HEK293 (cell line): ENCODE results near the gene KRTAP5-1.

Source experiments
- CTCF ChIP-seq: fragments of 450-650 bp; formaldehyde crosslinking; IDR thresholded peaks from 2 replicates; pipeline ENCODE4 v1.5.1; 2016; ENCODE audit warnings: missing biosample characterization, missing genetic modification characterization
- HIC1 ChIP-seq: fragments of 450-650 bp; formaldehyde crosslinking; IDR thresholded peaks from 2 replicates; pipeline ENCODE4 v1.5.1; 2016; ENCODE audit warnings: missing biosample characterization, missing genetic modification characterization
- KLF16 ChIP-seq: fragments of 450-650 bp; formaldehyde crosslinking; IDR thresholded peaks from 2 replicates; pipeline ENCODE4 v1.5.1; 2017; ENCODE audit warnings: missing biosample characterization, missing genetic modification characterization
- KLF8 ChIP-seq: fragments of 450-650 bp; formaldehyde crosslinking; IDR thresholded peaks from 2 replicates; pipeline ENCODE4 v1.5.1; 2016; ENCODE audit warnings: missing biosample characterization, missing genetic modification characterization
- PRDM10 ChIP-seq: fragments of 450-650 bp; formaldehyde crosslinking; IDR thresholded peaks from 2 replicates; pipeline ENCODE4 v1.5.1; 2016; ENCODE audit warnings: missing biosample characterization, missing genetic modification characterization
- SP3 ChIP-seq: fragments of 450-650 bp; formaldehyde crosslinking; IDR thresholded peaks from 2 replicates; pipeline ENCODE4 v1.5.1; 2016; ENCODE audit warnings: missing biosample characterization, missing genetic modification characterization
- SP7 ChIP-seq: fragments of 450-650 bp; formaldehyde crosslinking; IDR thresholded peaks from 2 replicates; pipeline ENCODE4 v1.5.1; 2016; ENCODE audit warnings: missing biosample characterization, missing genetic modification characterization
- TRIM28 ChIP-seq: IDR thresholded peaks from 2 replicates; pipeline ENCODE4 v1.6.1; 2011; ENCODE audit warnings: low read length, control low read depth, borderline replicate concordance
- TSHZ1 ChIP-seq: fragments of 450-650 bp; formaldehyde crosslinking; IDR thresholded peaks from 2 replicates; pipeline ENCODE4 v1.5.1; 2016; ENCODE audit warnings: missing biosample characterization, missing genetic modification characterization, borderline replicate concordance
- ZBTB8A ChIP-seq: fragments of 450-650 bp; formaldehyde crosslinking; IDR thresholded peaks from 2 replicates; pipeline ENCODE4 v1.5.1; 2016; ENCODE audit warnings: missing biosample characterization, missing genetic modification characterization
- ZFP69B ChIP-seq: fragments of 450-650 bp; formaldehyde crosslinking; IDR thresholded peaks from 2 replicates; pipeline ENCODE4 v1.5.1; 2016; ENCODE audit warnings: missing biosample characterization, missing genetic modification characterization
- ZNF132 ChIP-seq: fragments of 450-650 bp; formaldehyde crosslinking; IDR thresholded peaks from 2 replicates; pipeline ENCODE4 v1.5.1; 2017; ENCODE audit warnings: missing biosample characterization, missing genetic modification characterization, borderline replicate concordance
- ZNF133 ChIP-seq: fragments of 450-650 bp; formaldehyde crosslinking; IDR thresholded peaks from 2 replicates; pipeline ENCODE4 v1.5.1; 2016; ENCODE audit warnings: missing biosample characterization, missing genetic modification characterization
- ZNF155 ChIP-seq: fragments of 450-650 bp; formaldehyde crosslinking; IDR thresholded peaks from 2 replicates; pipeline ENCODE4 v1.5.1; 2016; ENCODE audit warnings: missing biosample characterization, missing genetic modification characterization
- ZNF184 ChIP-seq: fragments of 450-650 bp; IDR thresholded peaks from 2 replicates; pipeline ENCODE4 v1.5.1; 2018; ENCODE audit warnings: missing biosample characterization, mild to moderate bottlenecking, missing genetic modification characterization
- ZNF202 ChIP-seq: fragments of 450-650 bp; formaldehyde crosslinking; IDR thresholded peaks from 2 replicates; pipeline ENCODE4 v1.5.1; 2016; ENCODE audit warnings: missing biosample characterization, missing genetic modification characterization, borderline replicate concordance
- ZNF214 ChIP-seq: fragments of 450-650 bp; formaldehyde crosslinking; IDR thresholded peaks from 2 replicates; pipeline ENCODE4 v1.5.1; 2017; ENCODE audit warnings: missing biosample characterization, mild to moderate bottlenecking, missing genetic modification characterization, borderline replicate concordance
- ZNF292 ChIP-seq: fragments of 450-650 bp; formaldehyde crosslinking; IDR thresholded peaks from 2 replicates; pipeline ENCODE4 v1.5.1; 2016; ENCODE audit warnings: low read depth, missing biosample characterization, missing genetic modification characterization, borderline replicate concordance
- ZNF514 ChIP-seq: fragments of 450-650 bp; formaldehyde crosslinking; IDR thresholded peaks from 2 replicates; pipeline ENCODE4 v1.5.1; 2016; ENCODE audit warnings: missing biosample characterization, missing genetic modification characterization
- ZNF521 ChIP-seq: fragments of 450-650 bp; formaldehyde crosslinking; IDR thresholded peaks from 2 replicates; pipeline ENCODE4 v1.5.1; 2017; ENCODE audit warnings: missing biosample characterization, mild to moderate bottlenecking, missing genetic modification characterization
- ZNF580 ChIP-seq: fragments of 450-650 bp; formaldehyde crosslinking; IDR thresholded peaks from 2 replicates; pipeline ENCODE4 v1.5.1; 2016; ENCODE audit warnings: missing biosample characterization, missing genetic modification characterization
- ZNF624 ChIP-seq: fragments of 450-650 bp; formaldehyde crosslinking; IDR thresholded peaks from 2 replicates; pipeline ENCODE4 v1.5.1; 2017; ENCODE audit warnings: missing biosample characterization, missing genetic modification characterization
- ZNF830 ChIP-seq: fragments of 450-650 bp; IDR thresholded peaks from 2 replicates; pipeline ENCODE4 v1.5.0; 2018; ENCODE audit warnings: missing biosample characterization, missing genetic modification characterization, low read depth, mild to moderate bottlenecking, moderate library complexity
- ZNF843 ChIP-seq: fragments of 450-650 bp; formaldehyde crosslinking; IDR thresholded peaks from 2 replicates; pipeline ENCODE4 v1.5.1; 2016; ENCODE audit warnings: missing biosample characterization, missing genetic modification characterization
- ZSCAN23 ChIP-seq: fragments of 450-650 bp; formaldehyde crosslinking; IDR thresholded peaks from 2 replicates; pipeline ENCODE4 v1.5.1; 2016; ENCODE audit warnings: missing biosample characterization, missing genetic modification characterization

The KRTAP5-1 gene

DNA sequence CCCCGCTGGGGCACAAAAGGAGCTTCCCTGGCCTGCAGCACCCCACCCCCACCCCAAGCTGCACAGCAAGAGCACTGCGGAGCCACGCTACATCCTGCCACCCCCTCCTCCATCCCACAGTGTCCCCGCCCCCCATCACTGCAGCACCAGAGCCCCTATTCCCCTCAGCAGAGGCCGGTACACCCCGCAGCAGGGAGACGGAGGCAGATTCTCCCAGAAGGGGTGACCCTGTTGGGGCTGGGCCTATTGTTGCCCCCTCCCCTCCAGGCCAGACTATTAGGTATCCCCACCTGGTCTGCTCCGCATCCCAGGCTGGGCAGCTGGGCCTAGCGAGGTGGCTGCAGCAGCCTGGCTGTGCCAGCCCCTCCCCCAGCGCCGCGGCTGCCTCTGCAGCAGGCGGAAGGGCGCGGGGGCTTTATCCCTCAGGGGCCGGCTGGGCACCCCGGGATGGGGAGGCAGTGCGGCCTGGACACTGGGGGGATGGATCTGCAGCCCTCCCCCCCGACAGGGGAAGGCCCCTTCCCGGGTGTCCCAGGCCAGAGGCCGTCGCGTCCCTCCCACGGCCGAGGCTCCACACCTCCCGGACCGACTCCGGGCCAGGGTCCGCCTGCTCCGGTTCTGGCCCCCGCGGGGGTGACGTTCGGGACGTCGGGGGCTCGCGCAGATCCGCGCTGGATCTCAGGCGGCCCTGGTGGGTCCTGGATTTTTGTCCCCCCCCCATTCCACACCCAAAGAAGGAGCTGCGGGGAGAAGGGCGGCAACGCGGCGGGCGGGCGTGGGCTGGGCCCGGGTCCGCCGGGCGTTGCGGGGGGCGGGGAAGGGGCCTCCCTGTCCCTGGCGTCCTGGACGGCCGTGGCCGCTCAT is 14.0 kb downstream of the KRTAP5-1 start (continued):
- TF ChIP-seq HIC1, result no peak
- TF ChIP-seq ZNF214 (tag by site-specific recombination), result no peak
- TF ChIP-seq KLF16 (tag by site-specific recombination), result peak; percentile 35; the same call in 1 of the 2 replicates
- no peak for TF ChIP-seq CTCF
- no peak; the same call in 1 of the 2 replicates for TF ChIP-seq KLF8
- TF ChIP-seq ZNF202 (tag by site-specific recombination), result no peak
- peak; percentile 52 for TF ChIP-seq SP3 (tag by site-specific recombination)
- no peak for TF ChIP-seq ZNF132
- no peak for TF ChIP-seq PRDM10 (tag by site-specific recombination)
- TF ChIP-seq ZNF843, result no peak
- TF ChIP-seq TRIM28, result no peak
- TF ChIP-seq ZNF514 (tag by site-specific recombination), result no peak
- TF ChIP-seq ZNF155, result no peak
- TF ChIP-seq ZNF521, result no peak
- TF ChIP-seq ZNF830 (tag by site-specific recombination), result no peak
- TF ChIP-seq ZNF184 (tag by site-specific recombination), result no peak
- no peak for TF ChIP-seq ZNF580 (tag by site-specific recombination)
- no peak for TF ChIP-seq ZSCAN23 (tag by site-specific recombination)
- no peak for TF ChIP-seq SP7 (tag by site-specific recombination)
- no peak for TF ChIP-seq ZNF624 (tag by site-specific recombination)
- TF ChIP-seq ZFP69B (tag by site-specific recombination), result no peak
- no peak for TF ChIP-seq ZNF133 (tag by site-specific recombination)
- no peak for TF ChIP-seq TSHZ1 (tag by site-specific recombination)
- peak; percentile 59 for TF ChIP-seq ZBTB8A (tag by site-specific recombination)
- no peak for TF ChIP-seq ZNF292
